H9 (cell line): ENCODE measurements around the gene UTF1. TPM values are rescaled to one million over a fixed set of nuclear protein-coding genes. Genes with fewer than 3 reads are reported as not detected.

Source experiments
- DNase-seq: peaks from one replicate; pipeline ENCODE4 v3.0.0-alpha.2; 2017
- H2AFZ ChIP-seq: one replicate; pipeline ENCODE4 v1.6.1; 2013; ENCODE audit warnings: mild to moderate bottlenecking, low read length, control low read depth, moderate library complexity
- H2AK5ac ChIP-seq: 2 replicates; pipeline ENCODE4 v1.6.1; 2013; ENCODE audit warnings: low read length, control low read depth, mixed read lengths; ENCODE audit not compliant: insufficient read length
- H2BK120ac ChIP-seq: one replicate; pipeline ENCODE4 v1.6.1; 2013; ENCODE audit warnings: low read depth, mild to moderate bottlenecking, low read length, control low read depth, inconsistent platforms; ENCODE audit not compliant: poor library complexity, severe bottlenecking
- H2BK12ac ChIP-seq: 2 replicates; pipeline ENCODE4 v1.6.1; 2013; ENCODE audit warnings: low read length, control low read depth, mixed read lengths, low read depth; ENCODE audit not compliant: insufficient read length
- H2BK15ac ChIP-seq: 2 replicates; pipeline ENCODE4 v1.6.1; 2013; ENCODE audit warnings: low read depth, low read length, control low read depth
- H2BK20ac ChIP-seq: one replicate; pipeline ENCODE4 v1.6.1; 2013; ENCODE audit warnings: low read depth, mild to moderate bottlenecking, low read length, control low read depth, inconsistent platforms; ENCODE audit not compliant: poor library complexity, severe bottlenecking
- H2BK5ac ChIP-seq: 2 replicates; pipeline ENCODE4 v1.6.1; 2013; ENCODE audit warnings: low read length, control low read depth, mixed read lengths; ENCODE audit not compliant: insufficient read length
- H3K14ac ChIP-seq: 2 replicates; pipeline ENCODE4 v1.6.1; 2013; ENCODE audit warnings: low read length, control low read depth; ENCODE audit not compliant: insufficient read depth
- H3K18ac ChIP-seq: 2 replicates; pipeline ENCODE4 v1.6.1; 2013; ENCODE audit warnings: low read depth, mild to moderate bottlenecking, mixed read lengths, low read length, control low read depth; ENCODE audit not compliant: insufficient read length
- H3K23ac ChIP-seq: 2 replicates; pipeline ENCODE4 v1.6.1; 2013; ENCODE audit warnings: low read length, control low read depth, mixed read lengths, low read depth; ENCODE audit not compliant: insufficient read length
- H3K23me2 ChIP-seq: 2 replicates; pipeline ENCODE4 v1.6.1; 2013; ENCODE audit warnings: low read depth, mild to moderate bottlenecking, mixed read lengths, low read length, control low read depth; ENCODE audit not compliant: insufficient read length, poor library complexity, severe bottlenecking
- H3K27ac ChIP-seq: 2 replicates; pipeline ENCODE4 v1.5.1; 2013; ENCODE audit warnings: low read length, control low read depth, mixed read lengths, low read depth; ENCODE audit not compliant: insufficient read length
- H3K27me3 ChIP-seq: 2 replicates; pipeline ENCODE4 v1.6.1; 2013; ENCODE audit warnings: low read length, control low read depth, inconsistent platforms; ENCODE audit not compliant: insufficient read depth
- H3K4ac ChIP-seq: 2 replicates; pipeline ENCODE4 v1.6.1; 2013; ENCODE audit warnings: low read depth, mild to moderate bottlenecking, control low read depth, inconsistent platforms, low read length, moderate library complexity
- H3K4me1 ChIP-seq: 2 replicates; pipeline ENCODE4 v1.6.1; 2013; ENCODE audit warnings: low read length, control low read depth, inconsistent platforms; ENCODE audit not compliant: insufficient read depth
- H3K4me2 ChIP-seq: 2 replicates; pipeline ENCODE4 v1.6.1; 2013; ENCODE audit warnings: low read length, control low read depth, mixed read lengths; ENCODE audit not compliant: insufficient read length, insufficient read depth
- H3K56ac ChIP-seq: 2 replicates; pipeline ENCODE4 v1.6.1; 2013; ENCODE audit warnings: low read depth, mild to moderate bottlenecking, mixed read lengths, low read length, control low read depth; ENCODE audit not compliant: insufficient read length
- H3K79me1 ChIP-seq: 2 replicates; pipeline ENCODE4 v1.6.1; 2013; ENCODE audit warnings: low read depth, mild to moderate bottlenecking, moderate library complexity, low read length, control low read depth, inconsistent platforms; ENCODE audit not compliant: insufficient read depth, poor library complexity, severe bottlenecking
- H3K79me2 ChIP-seq: 2 replicates; pipeline ENCODE4 v1.6.1; 2013; ENCODE audit warnings: low read length, control low read depth, inconsistent platforms; ENCODE audit not compliant: insufficient read depth
- H3K9ac ChIP-seq: 2 replicates; pipeline ENCODE4 v1.6.1; 2013; ENCODE audit warnings: low read length, control low read depth, mixed read lengths; ENCODE audit not compliant: insufficient read length; ENCODE audit errors: extremely low read depth
- H3K9me3 ChIP-seq: one replicate; pipeline ENCODE4 v1.6.1; 2013; ENCODE audit warnings: low read depth, low read length, inconsistent platforms; ENCODE audit not compliant: control insufficient read depth
- H3T11ph ChIP-seq: one replicate; pipeline ENCODE4 v1.6.1; 2013; ENCODE audit warnings: mild to moderate bottlenecking, low read length, control low read depth, inconsistent platforms
- H4K20me1 ChIP-seq: one replicate; pipeline ENCODE4 v1.6.1; 2013; ENCODE audit not compliant: control insufficient read depth, insufficient read length, insufficient read depth
- H4K5ac ChIP-seq: 2 replicates; pipeline ENCODE4 v1.6.1; 2013; ENCODE audit warnings: low read depth, mild to moderate bottlenecking, mixed read lengths, low read length, control low read depth; ENCODE audit not compliant: insufficient read length
- H4K8ac ChIP-seq: replicated peaks from 2 replicates; pipeline ENCODE4 v1.6.1; 2013; ENCODE audit warnings: low read length, control low read depth, mixed read lengths, low read depth; ENCODE audit not compliant: insufficient read length
- H4K91ac ChIP-seq: 2 replicates; pipeline ENCODE4 v1.6.1; 2013; ENCODE audit warnings: low read depth, mild to moderate bottlenecking, moderate library complexity, mixed read lengths, low read length, control low read depth; ENCODE audit not compliant: insufficient read length
- H3K27ac Mint-ChIP-seq, 3 experiments: 2 replicates in 2 of 3; 3 replicates in 1 of 3; pipeline ENCODE4 v1.8.0; 2020 to 2021; ENCODE audit warnings: mixed read lengths in 3 of 3, mild to moderate bottlenecking in 1 of 3, moderate library complexity in 1 of 3
- H3K27me3 Mint-ChIP-seq: 2 replicates; pipeline ENCODE4 v1.8.0; 2021; ENCODE audit warnings: low read depth, mild to moderate bottlenecking, moderate library complexity, mixed read lengths
- H3K36me3 Mint-ChIP-seq, 3 experiments: 2 replicates in 2 of 3; 3 replicates in 1 of 3; pipeline ENCODE4 v1.8.0; 2020 to 2021; ENCODE audit warnings: low read depth in 3 of 3, mixed read lengths in 3 of 3; ENCODE audit not compliant: insufficient read depth in 1 of 3
- H3K4me1 Mint-ChIP-seq, 2 experiments: 2 replicates each; pipeline ENCODE4 v1.8.0; 2020; ENCODE audit warnings: mixed read lengths in 2 of 2
- H3K4me3 Mint-ChIP-seq, 2 experiments: 2 replicates in 1 of 2; 3 replicates in 1 of 2; pipeline ENCODE4 v1.8.0; 2020 to 2021; ENCODE audit warnings: mild to moderate bottlenecking in 2 of 2, mixed read lengths in 2 of 2, moderate library complexity in 1 of 2
- H3K9me3 Mint-ChIP-seq, 2 experiments: 2 replicates in 1 of 2; 3 replicates in 1 of 2; pipeline ENCODE4 v1.8.0; 2020; ENCODE audit warnings: mild to moderate bottlenecking in 2 of 2, mixed read lengths in 2 of 2, moderate library complexity in 1 of 2
- WGBS: extraction: QIAGEN DNeasy Blood & Tissue Kit; methylation state at CpG from one replicate; pipeline ENCODE4 v1.1.7; 2013; ENCODE audit warnings: missing lambda C conversion rate, low lambda C conversion rate, mixed read lengths; ENCODE audit not compliant: insufficient read length; ENCODE audit errors: extremely low coverage; 5-methylcytosine and 5-hydroxymethylcytosine counted together
- total RNA-seq: library from RNA; stranded (reverse); gene quantifications from 2 replicates; pipeline ENCODE4 v1.2.1, GENCODE V29; 2021
- TF ChIP-seq, protein P1 (sequence below): fragments of 200-600 bp; sonication (generic); conservative IDR thresholded peaks from 3 replicates; pipeline ENCODE4 v1.8.0; 2021; ENCODE audit warnings: antibody characterized with exemption, mild to moderate bottlenecking

Gene UTF1
- total RNA-seq, 1 experiment from 2014 or later: 31.5 TPM

DNA sequence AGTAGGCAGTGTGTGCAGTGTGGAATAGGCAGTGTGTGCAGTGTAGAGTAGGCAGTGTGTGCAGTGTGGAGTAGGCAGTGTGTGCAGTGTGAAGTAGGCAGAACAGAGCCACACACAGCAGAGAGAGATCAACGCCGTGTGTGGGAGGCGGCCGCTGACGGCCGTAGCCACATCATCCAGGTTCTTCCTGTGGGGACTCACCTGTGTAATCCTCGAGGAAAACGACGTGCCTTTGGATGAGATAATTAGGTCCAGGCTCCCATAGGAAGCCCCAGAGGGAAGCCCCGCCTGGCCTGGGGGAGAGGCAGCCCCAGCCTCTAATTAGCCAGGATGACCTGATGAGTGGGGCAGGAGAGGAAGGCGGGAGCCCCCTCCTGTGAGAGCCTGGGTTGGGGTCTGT is 44.6 kb upstream of the UTF1 start:
- H2BK15ac ChIP-seq: no peak overlapping the region
- no CpG with 5 or more reads among the region's 11 CpGs for WGBS
- H3K14ac ChIP-seq: no peak overlapping the region
- H3K4me2 ChIP-seq: no peak overlapping the region
- H3K4me1 ChIP-seq: no peaks in the 10 kb centered on the region
- no peaks in the 10 kb centered on the region for H3K79me1 ChIP-seq
- no peak overlapping the region for H3K23ac ChIP-seq
- H3K9me3 Mint-ChIP-seq: peaks cover 4 to 5% of the 10 kb centered on the region in 2 experiments; a peak in 2 of 5 replicates
- no peak overlapping the region for H4K91ac ChIP-seq
- H2AFZ ChIP-seq: no peak overlapping the region
- no peaks in the 10 kb centered on the region for H3K79me2 ChIP-seq
- no peak overlapping the region for H2BK12ac ChIP-seq
- no peak overlapping the region for H2BK5ac ChIP-seq
- no peak overlapping the region for H2BK20ac ChIP-seq
- no peak overlapping the region for H4K8ac ChIP-seq
- H3K56ac ChIP-seq: no peak overlapping the region
- H3K36me3 Mint-ChIP-seq: peaks cover 8 to 30% (median 22%) of the 10 kb centered on the region in 3 experiments
- H3K23me2 ChIP-seq: no peaks in the 10 kb centered on the region
- H3K4ac ChIP-seq: no peak overlapping the region
- H3K27me3 Mint-ChIP-seq: no peaks in the 10 kb centered on the region
- no peak overlapping the region for H3K18ac ChIP-seq
- H4K5ac ChIP-seq: no peak overlapping the region
- no peaks in the 10 kb centered on the region for H3K9me3 ChIP-seq
- TF ChIP-seq, protein P1, sequence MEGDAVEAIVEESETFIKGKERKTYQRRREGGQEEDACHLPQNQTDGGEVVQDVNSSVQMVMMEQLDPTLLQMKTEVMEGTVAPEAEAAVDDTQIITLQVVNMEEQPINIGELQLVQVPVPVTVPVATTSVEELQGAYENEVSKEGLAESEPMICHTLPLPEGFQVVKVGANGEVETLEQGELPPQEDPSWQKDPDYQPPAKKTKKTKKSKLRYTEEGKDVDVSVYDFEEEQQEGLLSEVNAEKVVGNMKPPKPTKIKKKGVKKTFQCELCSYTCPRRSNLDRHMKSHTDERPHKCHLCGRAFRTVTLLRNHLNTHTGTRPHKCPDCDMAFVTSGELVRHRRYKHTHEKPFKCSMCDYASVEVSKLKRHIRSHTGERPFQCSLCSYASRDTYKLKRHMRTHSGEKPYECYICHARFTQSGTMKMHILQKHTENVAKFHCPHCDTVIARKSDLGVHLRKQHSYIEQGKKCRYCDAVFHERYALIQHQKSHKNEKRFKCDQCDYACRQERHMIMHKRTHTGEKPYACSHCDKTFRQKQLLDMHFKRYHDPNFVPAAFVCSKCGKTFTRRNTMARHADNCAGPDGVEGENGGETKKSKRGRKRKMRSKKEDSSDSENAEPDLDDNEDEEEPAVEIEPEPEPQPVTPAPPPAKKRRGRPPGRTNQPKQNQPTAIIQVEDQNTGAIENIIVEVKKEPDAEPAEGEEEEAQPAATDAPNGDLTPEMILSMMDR: no peak
- no peaks in the 10 kb centered on the region for H3K27me3 ChIP-seq
- no peak overlapping the region for H3K4me3 Mint-ChIP-seq
- no peaks in the 10 kb centered on the region for H3K4me1 Mint-ChIP-seq
- H2AK5ac ChIP-seq: no peak overlapping the region
- no peak overlapping the region for H3T11ph ChIP-seq
- no peak overlapping the region for H2BK120ac ChIP-seq
- DNase-seq: no peak
- no peak overlapping the region for H3K27ac Mint-ChIP-seq
- no peak overlapping the region for H3K9ac ChIP-seq
- no peak overlapping the region for H3K27ac ChIP-seq
- no peaks in the 10 kb centered on the region for H4K20me1 ChIP-seq
